Pericardium fibroblast (primary cell): ENCODE results near the gene SMYD3. TPM values are rescaled to one million over a fixed set of nuclear protein-coding genes. Genes with fewer than 3 reads are reported as not detected.

Source experiments
- total RNA-seq: library from RNA; depleted of rRNA; stranded (reverse); fragments of >200 nt; gene quantifications from 2 replicates; pipeline ENCODE4 v1.2.3, GENCODE V29; 2015

Gene SMYD3
- total RNA-seq, result 21.5 and 22.1 TPM in 2 replicates

DNA sequence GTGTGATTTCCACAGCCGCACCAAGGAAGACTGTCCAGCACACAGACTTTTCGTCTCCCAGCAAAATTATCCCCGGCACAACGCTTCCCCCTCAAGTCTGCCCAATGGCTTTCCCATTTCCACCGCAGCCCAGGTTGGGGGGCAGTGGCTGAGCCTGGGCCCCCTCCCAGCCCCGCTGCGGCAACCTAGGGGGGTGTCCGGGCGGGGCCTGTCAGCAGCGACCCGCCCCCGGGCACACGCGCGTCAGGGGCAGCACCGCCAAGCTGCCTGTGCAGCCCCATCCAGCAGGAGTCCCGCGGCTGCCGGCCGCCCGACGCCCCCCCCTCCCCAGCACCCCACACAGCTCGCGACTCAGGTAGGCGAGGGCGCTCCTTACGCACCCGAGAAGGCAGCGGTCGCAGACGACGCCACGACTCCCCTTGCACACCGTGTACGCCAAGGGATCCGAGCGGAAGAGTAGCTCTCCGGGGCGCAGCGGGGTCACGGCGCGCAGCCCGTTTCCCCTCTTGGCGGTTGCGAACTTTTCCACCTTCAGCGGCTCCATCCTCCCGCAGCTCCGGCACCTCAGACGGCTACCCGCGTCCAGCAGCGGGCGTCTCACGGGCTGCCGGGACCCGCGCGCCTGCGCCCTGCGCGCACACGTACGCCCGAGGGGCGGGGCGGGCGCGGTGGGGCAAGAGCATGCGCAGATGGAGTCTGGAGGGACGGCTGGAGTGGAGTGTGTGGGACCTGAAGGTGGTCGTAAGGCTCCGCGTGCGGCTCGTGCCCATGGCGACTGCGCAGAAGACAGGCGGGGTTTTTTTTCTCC lies at the start of gene SMYD3:
Gene SMYD3, minus strand, starts transcription at position 606 of the 808 bp plus-strand sequence.

Other genes with a start within 250 kb of the SMYD3 start
- 9.1 and 15.7 TPM in 2 replicates for gene TFB2M, start 59.0 kb upstream of the SMYD3 start, total RNA-seq
- 9.0 and 15.6 TPM in 2 replicates for gene CNST, start 59.2 kb upstream of the SMYD3 start, total RNA-seq
- gene SCCPDH, start 217.1 kb upstream of the SMYD3 start, total RNA-seq, result 20.2 and 25.8 TPM in 2 replicates